ENCODE results near the gene DENND2D. TPM values are rescaled to one million over a fixed set of nuclear protein-coding genes. Genes with fewer than 3 reads are reported as not detected.

Gene DENND2D
- total RNA-seq, 4 donors from 2014 or later: 30.2 to 61.2 (median 39.2) TPM

- TF ChIP-seq, protein P1, sequence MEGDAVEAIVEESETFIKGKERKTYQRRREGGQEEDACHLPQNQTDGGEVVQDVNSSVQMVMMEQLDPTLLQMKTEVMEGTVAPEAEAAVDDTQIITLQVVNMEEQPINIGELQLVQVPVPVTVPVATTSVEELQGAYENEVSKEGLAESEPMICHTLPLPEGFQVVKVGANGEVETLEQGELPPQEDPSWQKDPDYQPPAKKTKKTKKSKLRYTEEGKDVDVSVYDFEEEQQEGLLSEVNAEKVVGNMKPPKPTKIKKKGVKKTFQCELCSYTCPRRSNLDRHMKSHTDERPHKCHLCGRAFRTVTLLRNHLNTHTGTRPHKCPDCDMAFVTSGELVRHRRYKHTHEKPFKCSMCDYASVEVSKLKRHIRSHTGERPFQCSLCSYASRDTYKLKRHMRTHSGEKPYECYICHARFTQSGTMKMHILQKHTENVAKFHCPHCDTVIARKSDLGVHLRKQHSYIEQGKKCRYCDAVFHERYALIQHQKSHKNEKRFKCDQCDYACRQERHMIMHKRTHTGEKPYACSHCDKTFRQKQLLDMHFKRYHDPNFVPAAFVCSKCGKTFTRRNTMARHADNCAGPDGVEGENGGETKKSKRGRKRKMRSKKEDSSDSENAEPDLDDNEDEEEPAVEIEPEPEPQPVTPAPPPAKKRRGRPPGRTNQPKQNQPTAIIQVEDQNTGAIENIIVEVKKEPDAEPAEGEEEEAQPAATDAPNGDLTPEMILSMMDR (IDR thresholded peaks at IDR 0.05; ENCODE audit: low read depth): no peak
Observed at GRCh38 chr1:111192658-111193519, 7.6 kb downstream of the DENND2D start.

DNA sequence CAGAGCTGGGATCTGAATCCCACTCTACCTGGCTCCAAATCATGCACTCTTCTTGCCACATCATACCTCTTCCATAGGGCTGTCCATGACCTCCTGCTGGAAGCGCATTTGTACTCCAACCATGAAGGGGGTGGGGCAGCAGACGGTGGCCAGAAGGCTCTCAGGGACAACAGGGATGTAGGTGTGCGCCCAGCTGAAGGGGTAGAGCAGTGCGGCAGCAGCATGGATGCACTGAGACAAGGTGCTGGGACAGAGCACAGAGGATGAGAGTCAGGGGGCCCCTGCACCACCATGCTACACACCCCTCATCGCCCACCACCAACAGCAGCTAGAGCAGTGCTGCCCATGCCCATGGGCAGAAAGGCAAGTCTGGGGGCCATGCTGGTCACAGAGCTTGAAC is 8.4 kb downstream of the DENND2D start:
- TF ChIP-seq, protein P1 (IDR thresholded peaks at IDR 0.05; ENCODE audit: low read depth): no peak

- TF ChIP-seq, protein P1 (IDR thresholded peaks at IDR 0.05; ENCODE audit: low read depth): no peak
Observed at GRCh38 chr1:111191496-111191895, 8.9 kb downstream of the DENND2D start.

GRCh38 chr1:111190931-111191451 is 9.5 kb downstream of the DENND2D start:
- TF ChIP-seq, protein P1 (IDR thresholded peaks at IDR 0.05; ENCODE audit: low read depth): no peak

DNA sequence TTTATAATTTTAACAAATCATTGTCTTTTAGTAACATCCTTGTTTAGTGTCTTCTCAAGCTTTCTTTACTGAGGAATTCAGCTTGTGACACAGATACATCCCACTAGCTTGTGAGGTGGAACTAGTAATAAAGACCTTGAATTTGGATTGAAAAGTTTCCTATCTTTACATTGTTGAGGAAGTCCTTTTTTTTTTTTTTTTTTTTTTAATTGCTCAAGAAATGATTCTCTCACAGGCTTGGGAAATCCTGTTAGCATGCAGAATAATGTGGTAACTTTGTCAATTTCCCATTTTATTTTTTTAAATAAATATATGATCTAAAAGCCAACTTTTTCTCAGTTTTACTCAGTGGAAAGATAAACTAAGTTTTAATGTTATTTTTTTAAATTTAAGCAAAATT is 15.8 kb downstream of the DENND2D start:
- TF ChIP-seq, protein P1 (IDR thresholded peaks at IDR 0.05; ENCODE audit: low read depth): no peak

- TF ChIP-seq, protein P1 (IDR thresholded peaks at IDR 0.05; ENCODE audit: low read depth): no peak
Observed at GRCh38 chr1:111183308-111184069, 17.0 kb downstream of the DENND2D start.

GRCh38 chr1:111182052-111182451 is 18.4 kb downstream of the DENND2D start:
- TF ChIP-seq, protein P1 (IDR thresholded peaks at IDR 0.05; ENCODE audit: low read depth): no peak
